GM19025 (cell line): Measurements from ENCODE around the gene OR2L8.

Source experiments
- ATAC-seq: cut with Tn5 transposase; IDR thresholded peaks from one replicate; pipeline ENCODE4 v1.9.1; 2021; ENCODE audit warnings: mild to moderate bottlenecking, low read depth, moderate library complexity; ENCODE audit not compliant: unreplicated experiment

The OR2L8 gene, protein sequence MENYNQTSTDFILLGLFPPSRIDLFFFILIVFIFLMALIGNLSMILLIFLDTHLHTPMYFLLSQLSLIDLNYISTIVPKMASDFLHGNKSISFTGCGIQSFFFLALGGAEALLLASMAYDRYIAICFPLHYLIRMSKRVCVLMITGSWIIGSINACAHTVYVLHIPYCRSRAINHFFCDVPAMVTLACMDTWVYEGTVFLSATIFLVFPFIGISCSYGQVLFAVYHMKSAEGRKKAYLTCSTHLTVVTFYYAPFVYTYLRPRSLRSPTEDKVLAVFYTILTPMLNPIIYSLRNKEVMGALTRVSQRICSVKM

GRCh38 chr1:247948558-247948957, at the start of gene OR2L8:
Gene OR2L8 (plus strand): TSS chr1:247948858. CDS start chr1:247948858, 0 bp downstream.
- no peak for ATAC-seq

GRCh38 chr1:247904122-247904521, 44.5 kb upstream of the OR2L8 start:
- no peak for ATAC-seq

DNA sequence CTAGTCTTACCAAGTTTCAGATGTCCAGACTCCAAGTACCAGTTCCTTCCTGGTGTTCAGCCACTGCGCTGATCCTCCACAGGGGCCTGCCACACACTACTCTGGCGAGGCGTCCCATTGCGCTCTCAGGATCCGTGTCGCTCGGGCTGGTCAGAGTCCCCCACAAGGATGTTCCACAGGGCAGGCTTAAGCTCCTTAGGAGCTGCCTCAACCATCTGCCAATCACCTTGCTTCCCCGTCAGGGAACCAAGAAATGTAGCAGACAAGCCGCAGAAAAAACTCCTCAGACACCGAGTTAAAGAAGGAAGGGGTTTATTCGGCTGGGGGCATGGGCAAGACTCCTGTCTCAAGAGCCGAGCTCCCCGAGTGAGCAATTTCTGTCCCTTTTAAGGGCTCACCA, 43.5 kb upstream of the OR2L8 start:
- ATAC-seq, result no peak

DNA sequence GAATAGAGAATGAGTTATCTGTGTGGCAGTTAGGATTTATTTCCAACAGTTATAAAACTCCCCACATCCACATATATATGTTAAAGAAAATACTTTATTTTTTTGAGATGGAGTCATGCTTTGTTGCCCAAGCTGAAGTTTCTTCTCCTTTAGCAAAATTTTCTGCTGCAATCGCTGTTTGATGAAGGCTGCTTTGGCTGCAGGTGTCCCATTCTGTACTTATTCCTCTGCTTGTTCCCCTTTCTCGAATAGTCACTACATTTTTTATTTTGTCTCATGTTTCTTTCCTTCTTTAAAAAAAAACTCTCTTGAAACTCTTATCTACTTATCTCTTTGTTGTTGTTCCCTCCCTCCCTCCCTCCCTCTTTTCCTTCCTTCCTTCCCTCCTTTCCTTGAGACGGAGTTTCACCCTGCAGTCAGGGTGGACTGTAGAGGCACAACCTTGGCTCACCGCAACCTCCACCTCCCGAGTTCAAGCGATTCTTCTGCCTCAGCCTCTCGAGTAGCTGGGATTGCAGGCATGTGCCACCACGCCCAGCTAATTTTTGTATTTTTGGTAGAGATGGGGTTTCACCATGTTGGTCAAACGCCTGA, 42.7 kb upstream of the OR2L8 start:
- ATAC-seq, result no peak

DNA sequence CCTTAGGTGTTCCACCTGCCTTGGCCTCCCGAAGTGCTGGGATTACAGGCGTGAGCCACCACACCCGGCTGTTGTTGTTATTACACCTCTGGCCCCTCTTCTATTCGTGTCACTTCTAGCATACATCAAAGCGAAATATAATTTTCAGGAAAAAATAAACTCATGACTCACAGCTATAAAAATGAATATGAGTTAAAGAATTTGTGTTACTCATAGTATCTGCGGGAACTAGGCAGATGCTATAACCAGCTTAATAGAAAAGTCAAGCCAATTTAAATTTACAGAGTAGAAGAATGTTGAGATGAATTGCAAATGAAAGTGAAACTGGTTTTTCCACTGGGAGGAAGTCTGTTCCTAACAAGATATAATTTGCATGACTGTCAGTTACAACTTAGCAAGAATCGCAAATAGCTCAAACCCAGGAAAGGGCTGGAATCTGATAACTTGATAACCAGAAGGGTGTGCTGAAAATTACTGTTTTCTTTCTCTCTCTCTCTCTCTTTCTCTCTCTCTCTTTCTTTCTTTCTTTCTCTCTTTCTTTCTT, 42.1 kb upstream of the OR2L8 start:
- no peak for ATAC-seq

DNA sequence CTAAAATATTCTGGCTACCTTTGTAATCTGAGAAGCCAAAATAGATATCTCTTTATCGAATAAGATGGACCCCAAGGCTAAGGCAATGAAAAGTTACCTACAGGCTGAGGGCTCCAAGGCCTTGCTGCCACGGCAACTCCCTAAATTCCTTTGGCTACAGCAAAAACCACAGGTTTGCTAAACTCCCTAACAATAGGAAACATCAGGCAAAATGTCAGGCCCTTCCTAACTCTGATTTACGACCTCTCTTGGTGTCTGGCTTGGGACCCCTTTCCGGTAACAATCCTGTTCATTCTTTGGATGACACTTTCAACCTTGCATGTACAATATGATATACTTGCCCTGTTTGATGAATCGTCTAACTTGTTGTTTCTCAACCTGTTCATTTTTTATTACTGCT, 39.9 kb upstream of the OR2L8 start:
- no peak for ATAC-seq

- ATAC-seq, result no peak
Measured at GRCh38 chr1:247913786-247914185, 34.9 kb upstream of the OR2L8 start.

DNA sequence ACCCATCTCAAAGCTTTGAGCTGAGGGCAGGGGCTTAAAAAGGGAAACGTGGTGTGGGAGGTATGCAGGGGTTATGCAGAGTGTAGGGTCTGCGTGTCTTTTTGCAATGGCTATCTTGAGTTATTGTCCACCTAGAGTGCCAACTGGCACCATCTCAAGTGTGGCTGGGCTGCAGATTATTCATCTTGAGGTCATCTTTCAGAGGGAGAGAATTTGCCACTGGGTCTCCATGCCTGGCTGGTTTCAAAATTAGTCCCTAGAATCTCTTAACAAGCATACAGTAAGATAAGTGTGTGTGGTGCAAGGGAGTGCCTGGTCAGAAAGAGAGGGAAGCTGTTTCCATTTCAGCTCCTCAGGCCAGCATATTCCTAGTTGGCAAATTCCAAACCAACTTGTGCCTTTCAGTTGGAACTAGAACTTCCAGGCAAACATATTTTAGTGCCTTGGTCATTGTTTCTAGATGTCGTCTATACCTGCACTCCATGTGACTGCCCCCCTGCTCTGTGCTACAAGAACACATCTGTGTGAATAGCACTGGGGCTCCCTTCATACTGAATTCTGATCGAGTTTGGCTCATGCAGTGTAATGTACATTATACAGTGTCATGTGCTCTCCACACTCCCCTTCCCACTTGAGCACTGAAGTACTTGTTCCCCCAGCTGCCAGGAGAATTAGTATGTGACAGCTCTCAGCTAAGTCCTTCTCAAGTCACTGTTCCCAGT, 33.6 kb upstream of the OR2L8 start:
- ATAC-seq, result no peak

DNA sequence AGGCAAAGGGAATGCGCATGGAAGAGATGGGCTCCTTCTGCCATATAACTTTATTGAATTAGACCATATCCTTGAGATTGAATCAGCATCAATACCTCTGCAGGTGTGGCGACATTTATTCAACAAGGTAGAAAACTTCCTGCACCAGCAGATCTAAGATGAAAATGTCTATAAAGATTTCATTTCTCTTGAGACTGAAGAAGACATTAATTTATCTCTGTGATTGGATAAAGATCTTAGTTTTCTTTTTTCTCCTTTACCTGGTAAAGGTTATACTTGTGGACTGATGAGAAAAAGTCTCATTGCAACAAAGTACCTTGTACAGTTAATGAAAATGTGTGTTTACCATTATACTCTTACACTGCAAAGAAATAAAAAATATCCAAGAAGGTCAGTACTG, 28.7 kb upstream of the OR2L8 start, which contains the start of gene OR2T8:
TSS of gene OR2T8 (plus strand) at position 301 of the 400 bp plus-strand sequence. CDS start 766 bp downstream, outside the sequence.
- ATAC-seq, result no peak

DNA sequence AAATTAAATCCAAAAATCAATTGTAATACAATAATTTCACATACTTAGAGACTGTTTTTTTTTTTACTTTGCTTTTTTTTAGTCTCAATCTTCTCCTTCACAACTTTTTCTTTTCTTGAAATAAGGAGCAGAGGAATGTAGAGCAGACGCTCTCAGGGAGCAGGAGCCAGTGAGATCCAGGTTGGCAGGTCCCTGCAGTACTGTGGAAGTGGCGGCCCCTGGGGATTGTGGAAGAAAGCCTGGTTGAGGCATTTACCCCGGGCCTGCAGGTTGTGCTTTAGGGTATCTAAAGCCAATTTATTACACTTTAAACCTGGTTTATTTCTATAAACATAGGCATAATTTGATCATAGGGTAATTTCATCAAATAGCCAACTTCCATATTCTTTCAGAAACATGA, 24.7 kb upstream of the OR2L8 start:
- ATAC-seq, result no peak

GRCh38 chr1:247924868-247925267, 23.8 kb upstream of the OR2L8 start, which contains the start of gene OR2AJ1:
Gene OR2AJ1 (plus strand): TSS chr1:247924889. CDS start chr1:247933769, 8,880 bp downstream.
- ATAC-seq, result no peak

DNA sequence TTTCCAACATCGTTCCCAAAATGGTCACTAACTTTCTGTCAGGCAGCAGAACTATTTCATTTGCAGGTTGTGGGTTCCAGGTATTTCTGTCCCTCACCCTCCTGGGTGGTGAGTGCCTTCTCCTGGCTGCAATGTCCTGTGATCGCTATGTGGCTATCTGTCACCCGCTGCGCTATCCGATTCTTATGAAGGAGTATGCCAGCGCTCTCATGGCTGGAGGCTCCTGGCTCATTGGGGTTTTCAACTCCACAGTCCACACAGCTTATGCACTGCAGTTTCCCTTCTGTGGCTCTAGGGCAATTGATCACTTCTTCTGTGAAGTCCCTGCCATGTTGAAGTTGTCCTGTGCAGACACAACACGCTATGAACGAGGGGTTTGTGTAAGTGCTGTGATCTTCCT, 14.7 kb upstream of the OR2L8 start:
- no peak for ATAC-seq

GRCh38 chr1:247935781-247936180, 12.9 kb upstream of the OR2L8 start:
- no peak for ATAC-seq

DNA sequence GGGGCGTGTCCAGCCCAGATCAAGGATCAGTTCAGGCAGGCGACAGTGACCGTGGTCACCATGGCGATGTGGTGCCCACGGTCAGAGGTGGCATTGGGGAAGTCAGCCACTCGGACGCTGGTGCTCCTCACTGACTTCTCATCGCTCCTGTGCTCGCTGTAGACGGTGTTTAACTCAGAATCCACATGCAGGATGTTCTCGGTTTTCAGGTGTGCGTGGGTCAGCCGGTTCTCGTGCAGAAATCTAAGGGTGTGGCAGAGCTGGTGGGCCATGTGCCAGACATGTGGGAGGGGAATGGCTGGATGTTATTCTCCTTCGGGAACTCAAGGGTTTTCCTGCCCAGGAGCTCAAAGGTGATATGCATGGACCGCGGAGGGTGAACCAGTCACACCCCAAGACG, 12.2 kb upstream of the OR2L8 start:
- ATAC-seq, result no peak

DNA sequence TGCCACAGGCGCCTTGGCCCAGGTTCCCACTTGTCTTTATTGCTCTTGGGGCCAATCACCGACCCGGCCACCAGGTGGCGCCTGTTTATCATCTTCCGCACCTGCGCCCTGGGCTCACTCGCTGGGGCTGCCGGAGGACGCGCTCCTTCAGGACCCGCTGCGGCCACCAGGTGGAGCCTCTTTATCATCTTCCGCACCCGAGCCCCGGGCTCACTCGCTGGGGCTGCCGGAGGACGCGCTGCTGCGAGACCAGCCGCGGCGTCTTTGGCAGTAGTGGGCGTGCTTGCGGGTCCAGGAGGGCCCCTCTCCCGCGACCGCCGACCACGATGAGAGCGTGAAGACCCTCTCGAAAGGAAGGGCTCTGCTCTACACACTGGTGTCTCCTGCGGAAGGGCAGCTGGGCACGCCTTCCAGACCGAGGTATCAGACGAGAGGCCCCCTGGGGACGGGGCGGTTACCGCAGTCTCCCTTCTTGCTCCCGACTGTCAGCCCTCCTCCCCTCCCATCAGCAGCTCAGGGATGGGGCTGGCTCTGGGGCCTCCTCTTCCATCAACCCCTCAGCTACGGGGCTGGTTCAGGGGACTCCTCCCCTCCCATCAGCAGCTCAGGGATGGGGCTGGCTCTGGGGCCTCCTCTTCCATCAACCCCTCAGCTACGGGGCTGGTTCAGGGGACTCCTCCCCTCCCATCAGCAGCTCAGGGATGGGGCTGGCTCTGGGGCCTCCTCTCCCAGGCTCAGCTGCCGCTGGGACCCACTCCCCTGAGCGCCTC, 11.5 kb upstream of the OR2L8 start:
- ATAC-seq, result peak; percentile 99

GRCh38 chr1:247942624-247943023, 6.0 kb upstream of the OR2L8 start:
- ATAC-seq, result no peak

GRCh38 chr1:247953408-247953807, 4.8 kb downstream of the OR2L8 start:
- ATAC-seq, result no peak

- no peak for ATAC-seq
Measured at GRCh38 chr1:247961791-247962190, 13.1 kb downstream of the OR2L8 start.

DNA sequence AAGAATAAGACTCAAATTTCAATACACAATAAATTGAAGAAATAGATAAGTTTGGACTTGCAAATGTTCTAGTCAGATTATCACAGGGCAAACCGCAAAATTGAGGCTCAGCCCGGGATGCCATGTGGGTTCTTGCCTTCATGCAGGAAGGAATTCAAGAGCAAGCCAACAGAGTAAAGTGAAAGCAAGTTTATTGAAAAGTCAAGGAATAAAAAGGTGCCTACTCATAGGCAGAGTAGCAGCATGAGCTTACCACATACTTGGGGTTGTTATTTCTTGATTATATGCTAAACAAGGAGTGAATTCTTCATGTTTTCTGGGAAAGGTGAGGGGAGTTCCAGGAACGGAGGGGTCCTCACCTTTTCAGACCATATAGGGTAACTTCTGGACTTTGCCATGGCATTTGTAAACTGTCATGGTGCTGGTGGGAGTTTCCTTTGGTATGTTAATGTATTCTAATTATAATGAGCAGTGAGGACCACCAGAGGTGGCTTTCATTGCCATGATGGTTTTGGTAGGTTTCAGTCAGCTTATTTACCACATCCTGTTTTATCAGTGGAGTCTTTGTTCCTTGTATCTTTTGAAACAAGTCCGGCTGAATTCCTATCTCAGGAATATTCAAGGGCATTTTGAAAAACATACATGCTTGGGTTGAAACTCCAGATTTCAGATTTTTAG, 14.4 kb downstream of the OR2L8 start:
- no peak for ATAC-seq

DNA sequence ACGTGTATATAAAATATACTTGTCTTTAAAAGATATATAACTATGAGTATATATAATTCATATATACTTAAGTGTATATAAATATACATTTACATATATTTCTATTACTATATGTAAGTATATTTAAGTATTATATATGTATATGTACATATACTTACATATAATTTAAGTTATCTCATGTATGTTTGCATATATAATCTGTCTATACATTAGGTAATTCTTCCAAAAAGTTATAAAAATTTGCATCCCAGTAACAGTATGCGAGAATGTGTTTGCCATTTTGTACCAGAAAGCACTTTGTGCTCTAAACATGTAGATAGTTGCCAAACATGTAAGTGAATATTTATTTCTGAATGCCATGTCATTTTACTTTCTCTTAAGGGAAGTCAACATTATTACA, 16.3 kb downstream of the OR2L8 start, which contains the start of gene OR2AK2:
TSS of gene OR2AK2 (plus strand) at position 301 of the 400 bp plus-strand sequence. CDS start 144 bp downstream, outside the sequence.
- no peak for ATAC-seq
